Urothelium cell line (cell line): ENCODE data around the gene DDX41.
"Not testable (repeated sequence)": the region's sequence is repeated elsewhere in the genome, so short reads cannot be mapped to it uniquely, and the experiment has no call there.

Experiments
- DNase-seq: peaks from one replicate; pipeline ENCODE4 v3.0.0; 2011; ENCODE audit warnings: low spot score, mixed read lengths
- FAIRE-seq: peaks from 2 replicates; lab custom pipeline; 2011; peaks lifted over from hg19 to GRCh38; lab: Jason Lieb, UNC

DDX41 gene

GRCh38 chr5:177487144-177487543 lies 29.6 kb downstream of the DDX41 start:
- DNase-seq (no peak), FAIRE-seq (no peak)

GRCh38 chr5:177486256-177486655 lies 30.5 kb downstream of the DDX41 start:
- no peak for DNase-seq
- FAIRE-seq, result no peak

- FAIRE-seq, DNase-seq: not testable (repeated sequence)
Measured at GRCh38 chr5:177485753-177486152, 31.0 kb downstream of the DDX41 start.

- no peak for DNase-seq
- FAIRE-seq, result no peak
Measured at GRCh38 chr5:177484902-177485549, 31.7 kb downstream of the DDX41 start.

GRCh38 chr5:177483994-177484901 lies 32.5 kb downstream of the DDX41 start:
- no peak for FAIRE-seq
- DNase-seq, result no peak

GRCh38 chr5:177483042-177483441 lies 33.7 kb downstream of the DDX41 start:
- FAIRE-seq (no peak), DNase-seq (no peak)

- no peak for DNase-seq
Measured at GRCh38 chr5:177482359-177482795, 34.4 kb downstream of the DDX41 start.

GRCh38 chr5:177479774-177480173 lies 37.0 kb downstream of the DDX41 start:
- DNase-seq (no peak), FAIRE-seq (no peak)

More at GRCh38 chr5:177482359-177482795, 34.4 kb downstream of the DDX41 start:
- no peak for FAIRE-seq

- FAIRE-seq, result no peak
Measured at GRCh38 chr5:177478711-177479646, 37.8 kb downstream of the DDX41 start.

GRCh38 chr5:177477701-177478477 lies 38.9 kb downstream of the DDX41 start:
- FAIRE-seq (no peak), DNase-seq (no peak)

More at GRCh38 chr5:177478711-177479646, 37.8 kb downstream of the DDX41 start:
- no peak for DNase-seq

GRCh38 chr5:177476531-177477233 lies 40.1 kb downstream of the DDX41 start:
- FAIRE-seq (no peak), DNase-seq (no peak)

- DNase-seq, result no peak
- FAIRE-seq, result no peak
Measured at GRCh38 chr5:177475563-177476427, 41.0 kb downstream of the DDX41 start.

- FAIRE-seq, result no peak
- DNase-seq, result no peak
Measured at GRCh38 chr5:177474846-177475562, 41.8 kb downstream of the DDX41 start.

- FAIRE-seq (no peak), DNase-seq (no peak)
Measured at GRCh38 chr5:177474002-177474476, 42.7 kb downstream of the DDX41 start.

- FAIRE-seq, result peak; percentile 35
- DNase-seq, result peak; percentile 91
Measured at GRCh38 chr5:177473443-177474001, 43.2 kb downstream of the DDX41 start, which contains the start of gene DBN1. Gene DBN1, minus strand, starts transcription at chr5:177473634. Its CDS starts 113 bp downstream, at chr5:177473521.

GRCh38 chr5:177472460-177473442 lies 44.0 kb downstream of the DDX41 start:
- FAIRE-seq (no peak), DNase-seq (peak; percentile 75)
